GM23338 (cell line): Measurements from ENCODE around the gene UBE2E2.

Source experiments
- TF ChIP-seq, protein P1 (sequence below): IDR thresholded peaks from one replicate; pipeline ENCODE4 v1.6.1; 2018; ENCODE audit warnings: antibody characterized with exemption; ENCODE audit not compliant: unreplicated experiment
- TF ChIP-seq, protein P2 (sequence below), 2 experiments: fragments of 200-600 bp in 1 of 2; sonication (generic) in 1 of 2; conservative IDR thresholded peaks; 2 replicates each; pipeline versions ENCODE4 v1.5.1 to v1.6.1; 2016 to 2017; ENCODE audit warnings: antibody characterized with exemption in 2 of 2, low read depth in 2 of 2, mild to moderate bottlenecking in 2 of 2, moderate library complexity in 1 of 2

DNA sequence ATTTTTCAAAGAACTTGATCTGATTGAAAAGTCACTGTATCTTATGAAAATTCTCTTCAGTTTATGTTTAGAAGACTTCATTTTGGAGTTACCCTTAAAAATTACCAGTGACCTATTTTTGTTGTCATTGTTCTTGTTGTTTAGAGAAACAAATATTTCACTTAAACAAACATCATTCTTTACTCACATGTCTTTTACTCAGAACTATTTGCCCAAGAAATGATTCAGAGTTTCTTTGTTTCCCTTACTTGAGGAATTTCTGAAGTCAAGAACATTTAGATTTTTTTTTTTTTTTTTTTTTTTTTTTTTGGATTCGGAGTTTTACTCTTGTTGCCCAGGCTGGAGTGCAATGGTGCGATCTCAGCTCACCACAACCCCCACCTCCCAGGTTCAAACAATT, 343.1 kb downstream of the UBE2E2 start:
- TF ChIP-seq, protein P1, sequence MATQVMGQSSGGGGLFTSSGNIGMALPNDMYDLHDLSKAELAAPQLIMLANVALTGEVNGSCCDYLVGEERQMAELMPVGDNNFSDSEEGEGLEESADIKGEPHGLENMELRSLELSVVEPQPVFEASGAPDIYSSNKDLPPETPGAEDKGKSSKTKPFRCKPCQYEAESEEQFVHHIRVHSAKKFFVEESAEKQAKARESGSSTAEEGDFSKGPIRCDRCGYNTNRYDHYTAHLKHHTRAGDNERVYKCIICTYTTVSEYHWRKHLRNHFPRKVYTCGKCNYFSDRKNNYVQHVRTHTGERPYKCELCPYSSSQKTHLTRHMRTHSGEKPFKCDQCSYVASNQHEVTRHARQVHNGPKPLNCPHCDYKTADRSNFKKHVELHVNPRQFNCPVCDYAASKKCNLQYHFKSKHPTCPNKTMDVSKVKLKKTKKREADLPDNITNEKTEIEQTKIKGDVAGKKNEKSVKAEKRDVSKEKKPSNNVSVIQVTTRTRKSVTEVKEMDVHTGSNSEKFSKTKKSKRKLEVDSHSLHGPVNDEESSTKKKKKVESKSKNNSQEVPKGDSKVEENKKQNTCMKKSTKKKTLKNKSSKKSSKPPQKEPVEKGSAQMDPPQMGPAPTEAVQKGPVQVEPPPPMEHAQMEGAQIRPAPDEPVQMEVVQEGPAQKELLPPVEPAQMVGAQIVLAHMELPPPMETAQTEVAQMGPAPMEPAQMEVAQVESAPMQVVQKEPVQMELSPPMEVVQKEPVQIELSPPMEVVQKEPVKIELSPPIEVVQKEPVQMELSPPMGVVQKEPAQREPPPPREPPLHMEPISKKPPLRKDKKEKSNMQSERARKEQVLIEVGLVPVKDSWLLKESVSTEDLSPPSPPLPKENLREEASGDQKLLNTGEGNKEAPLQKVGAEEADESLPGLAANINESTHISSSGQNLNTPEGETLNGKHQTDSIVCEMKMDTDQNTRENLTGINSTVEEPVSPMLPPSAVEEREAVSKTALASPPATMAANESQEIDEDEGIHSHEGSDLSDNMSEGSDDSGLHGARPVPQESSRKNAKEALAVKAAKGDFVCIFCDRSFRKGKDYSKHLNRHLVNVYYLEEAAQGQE: no peak
- TF ChIP-seq, protein P2, sequence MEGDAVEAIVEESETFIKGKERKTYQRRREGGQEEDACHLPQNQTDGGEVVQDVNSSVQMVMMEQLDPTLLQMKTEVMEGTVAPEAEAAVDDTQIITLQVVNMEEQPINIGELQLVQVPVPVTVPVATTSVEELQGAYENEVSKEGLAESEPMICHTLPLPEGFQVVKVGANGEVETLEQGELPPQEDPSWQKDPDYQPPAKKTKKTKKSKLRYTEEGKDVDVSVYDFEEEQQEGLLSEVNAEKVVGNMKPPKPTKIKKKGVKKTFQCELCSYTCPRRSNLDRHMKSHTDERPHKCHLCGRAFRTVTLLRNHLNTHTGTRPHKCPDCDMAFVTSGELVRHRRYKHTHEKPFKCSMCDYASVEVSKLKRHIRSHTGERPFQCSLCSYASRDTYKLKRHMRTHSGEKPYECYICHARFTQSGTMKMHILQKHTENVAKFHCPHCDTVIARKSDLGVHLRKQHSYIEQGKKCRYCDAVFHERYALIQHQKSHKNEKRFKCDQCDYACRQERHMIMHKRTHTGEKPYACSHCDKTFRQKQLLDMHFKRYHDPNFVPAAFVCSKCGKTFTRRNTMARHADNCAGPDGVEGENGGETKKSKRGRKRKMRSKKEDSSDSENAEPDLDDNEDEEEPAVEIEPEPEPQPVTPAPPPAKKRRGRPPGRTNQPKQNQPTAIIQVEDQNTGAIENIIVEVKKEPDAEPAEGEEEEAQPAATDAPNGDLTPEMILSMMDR (conservative IDR thresholded peaks at IDR 0.05; ENCODE audit: low read depth in 2 of 2): no peak
